ENCODE data around the gene THSD7B.
"Not testable (repeated sequence)": the region's sequence is repeated elsewhere in the genome, so short reads cannot be mapped to it uniquely, and the experiment has no call there.

THSD7B gene, protein sequence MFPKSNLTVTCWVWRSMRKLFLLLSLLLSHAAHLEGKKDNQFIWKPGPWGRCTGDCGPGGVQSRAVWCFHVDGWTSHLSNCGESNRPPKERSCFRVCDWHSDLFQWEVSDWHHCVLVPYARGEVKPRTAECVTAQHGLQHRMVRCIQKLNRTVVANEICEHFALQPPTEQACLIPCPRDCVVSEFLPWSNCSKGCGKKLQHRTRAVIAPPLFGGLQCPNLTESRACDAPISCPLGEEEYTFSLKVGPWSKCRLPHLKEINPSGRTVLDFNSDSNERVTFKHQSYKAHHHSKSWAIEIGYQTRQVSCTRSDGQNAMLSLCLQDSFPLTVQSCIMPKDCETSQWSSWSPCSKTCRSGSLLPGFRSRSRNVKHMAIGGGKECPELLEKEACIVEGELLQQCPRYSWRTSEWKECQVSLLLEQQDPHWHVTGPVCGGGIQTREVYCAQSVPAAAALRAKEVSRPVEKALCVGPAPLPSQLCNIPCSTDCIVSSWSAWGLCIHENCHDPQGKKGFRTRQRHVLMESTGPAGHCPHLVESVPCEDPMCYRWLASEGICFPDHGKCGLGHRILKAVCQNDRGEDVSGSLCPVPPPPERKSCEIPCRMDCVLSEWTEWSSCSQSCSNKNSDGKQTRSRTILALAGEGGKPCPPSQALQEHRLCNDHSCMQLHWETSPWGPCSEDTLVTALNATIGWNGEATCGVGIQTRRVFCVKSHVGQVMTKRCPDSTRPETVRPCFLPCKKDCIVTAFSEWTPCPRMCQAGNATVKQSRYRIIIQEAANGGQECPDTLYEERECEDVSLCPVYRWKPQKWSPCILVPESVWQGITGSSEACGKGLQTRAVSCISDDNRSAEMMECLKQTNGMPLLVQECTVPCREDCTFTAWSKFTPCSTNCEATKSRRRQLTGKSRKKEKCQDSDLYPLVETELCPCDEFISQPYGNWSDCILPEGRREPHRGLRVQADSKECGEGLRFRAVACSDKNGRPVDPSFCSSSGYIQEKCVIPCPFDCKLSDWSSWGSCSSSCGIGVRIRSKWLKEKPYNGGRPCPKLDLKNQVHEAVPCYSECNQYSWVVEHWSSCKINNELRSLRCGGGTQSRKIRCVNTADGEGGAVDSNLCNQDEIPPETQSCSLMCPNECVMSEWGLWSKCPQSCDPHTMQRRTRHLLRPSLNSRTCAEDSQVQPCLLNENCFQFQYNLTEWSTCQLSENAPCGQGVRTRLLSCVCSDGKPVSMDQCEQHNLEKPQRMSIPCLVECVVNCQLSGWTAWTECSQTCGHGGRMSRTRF (N-terminal part only)

GRCh38 chr2:136765256-136766072, at the start of gene THSD7B:
Gene THSD7B, plus strand, starts transcription at chr2:136765545. Its CDS starts 116,634 bp downstream, at chr2:136882179.
- peak; percentile 5 for DNase-seq (ENCODE audit: low spot score)

- DNase-seq (ENCODE audit: low spot score) = no peak
Observed at GRCh38 chr2:136718273-136718672, 47.1 kb upstream of the THSD7B start.

- no peak for DNase-seq (ENCODE audit: low spot score)
Observed at GRCh38 chr2:136727973-136728699, 37.2 kb upstream of the THSD7B start.

DNA sequence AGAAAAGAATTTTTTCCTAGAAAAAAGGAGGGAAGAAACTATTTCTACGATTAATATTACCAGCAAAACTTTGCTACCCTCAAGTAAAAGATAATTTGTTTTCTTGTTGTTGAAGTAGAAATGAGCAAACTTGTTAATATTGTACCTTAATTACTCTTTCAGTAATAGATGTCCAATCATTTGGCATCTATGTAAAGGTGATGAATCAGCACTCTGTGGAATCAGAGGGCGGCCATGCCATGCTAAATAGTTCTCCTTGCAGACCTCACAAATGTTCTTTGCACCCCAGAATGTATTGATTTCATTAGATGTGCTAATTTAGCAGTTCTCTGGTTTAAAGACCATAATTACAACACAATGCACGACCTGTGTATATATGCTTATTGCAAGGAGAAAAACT, 29.1 kb upstream of the THSD7B start:
- DNase-seq (ENCODE audit: low spot score) = no peak

- no peak for DNase-seq (ENCODE audit: low spot score)
Observed at GRCh38 chr2:136738044-136738443, 27.3 kb upstream of the THSD7B start.

DNA sequence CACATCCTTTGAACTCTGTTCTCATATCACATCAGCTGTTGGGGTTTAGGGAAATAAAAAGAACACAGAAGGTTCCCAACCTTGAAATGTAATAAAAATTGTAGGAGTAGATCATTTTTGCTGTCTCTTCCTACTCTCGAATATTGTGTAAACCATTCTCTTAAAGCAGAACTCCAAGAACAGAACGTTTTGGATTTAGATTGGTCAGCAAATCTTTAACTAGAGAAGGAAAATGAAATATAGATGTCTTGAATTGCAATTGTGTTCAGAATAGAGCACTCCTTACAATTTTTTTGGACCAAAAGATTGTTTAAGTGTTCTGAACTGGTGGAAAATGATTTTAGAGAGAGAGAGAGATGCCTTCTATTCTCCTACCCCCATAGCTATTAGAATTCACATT, 23.9 kb upstream of the THSD7B start:
- no peak for DNase-seq (ENCODE audit: low spot score)

DNA sequence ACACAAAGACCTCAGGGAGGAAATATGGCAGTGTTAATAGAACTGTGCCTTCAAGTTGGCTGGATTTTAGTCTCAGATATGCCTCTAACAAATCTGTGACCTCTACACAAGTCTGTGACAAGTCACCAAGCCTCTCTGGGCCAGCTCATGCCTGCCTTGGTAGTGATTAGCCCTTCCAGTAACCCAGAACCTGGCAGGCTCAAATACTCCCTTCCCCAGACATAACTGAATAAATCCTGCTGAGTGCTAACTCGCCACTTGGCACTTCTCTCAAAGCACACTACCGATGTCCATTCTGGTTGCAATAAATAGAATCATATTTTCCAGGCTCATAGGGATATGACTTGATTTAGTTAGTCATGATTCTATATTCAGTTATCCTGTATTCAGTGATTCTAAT, 15.3 kb upstream of the THSD7B start:
- DNase-seq (ENCODE audit: low spot score) = no peak

DNA sequence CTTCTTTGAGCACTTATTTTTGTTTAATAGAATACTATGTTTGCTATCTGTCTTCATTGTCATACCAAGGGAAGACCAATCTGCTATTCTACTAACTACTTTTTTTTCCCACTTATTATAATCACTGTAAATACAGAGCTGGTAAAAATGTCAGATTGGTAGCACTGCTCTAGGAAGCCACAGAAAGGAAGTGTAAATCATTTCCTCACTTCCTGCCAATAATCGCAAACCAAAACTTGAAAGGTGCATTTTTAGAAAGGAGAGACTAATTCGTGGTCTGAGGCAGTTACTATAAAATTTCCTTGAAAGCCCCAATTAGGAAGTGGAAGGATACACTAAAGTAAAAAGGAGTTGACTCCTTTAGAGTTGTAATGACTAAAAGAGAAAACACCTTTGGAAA, 13.9 kb upstream of the THSD7B start:
- DNase-seq (ENCODE audit: low spot score) = no peak

- not testable (repeated sequence) for DNase-seq (ENCODE audit: low spot score)
Observed at GRCh38 chr2:136758504-136758903, 6.8 kb upstream of the THSD7B start.

GRCh38 chr2:136764452-136765255, 691 bp upstream of the THSD7B start:
- DNase-seq (ENCODE audit: low spot score) = no peak

DNA sequence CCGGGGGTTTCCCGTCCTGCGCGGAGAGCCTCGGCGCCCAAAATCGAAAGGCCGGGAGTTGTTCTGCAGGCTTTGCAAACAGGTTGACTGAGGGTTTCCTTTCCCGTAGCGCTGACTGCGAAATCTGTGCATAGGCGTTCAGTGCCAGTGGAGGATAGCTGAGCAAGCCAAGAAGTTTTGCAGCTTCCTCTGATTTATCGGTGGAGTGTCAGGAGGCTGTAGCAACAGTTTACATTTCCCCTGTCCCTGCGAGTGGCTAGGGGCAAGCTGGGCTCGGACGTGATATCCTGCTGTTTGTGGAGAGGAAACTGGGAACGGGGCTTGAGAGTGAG, 694 bp downstream of the THSD7B start:
- no peak for DNase-seq (ENCODE audit: low spot score)

- DNase-seq (ENCODE audit: low spot score) = no peak
Observed at GRCh38 chr2:136767030-136767429, 1.7 kb downstream of the THSD7B start.

GRCh38 chr2:136769871-136770270, 4.5 kb downstream of the THSD7B start:
- no peak for DNase-seq (ENCODE audit: low spot score)

DNA sequence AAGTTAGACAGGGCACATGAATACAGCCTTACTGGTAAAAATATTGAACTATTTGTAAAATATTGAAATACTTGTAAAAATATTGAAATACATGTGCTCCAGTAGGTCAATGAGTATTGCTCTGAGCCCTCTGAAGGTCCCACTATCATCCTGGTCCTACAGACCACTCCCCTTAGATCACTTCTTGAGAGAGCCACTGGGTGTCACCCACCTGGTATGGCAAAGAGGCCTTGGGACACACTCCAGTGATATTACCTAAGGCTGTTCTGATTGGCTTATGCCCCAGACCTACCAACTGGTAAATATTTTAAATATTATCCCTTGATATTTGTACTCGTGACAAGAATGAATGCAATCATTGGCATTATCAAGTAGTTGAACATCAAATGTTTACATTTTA, 5.0 kb downstream of the THSD7B start:
- no peak for DNase-seq (ENCODE audit: low spot score)

DNA sequence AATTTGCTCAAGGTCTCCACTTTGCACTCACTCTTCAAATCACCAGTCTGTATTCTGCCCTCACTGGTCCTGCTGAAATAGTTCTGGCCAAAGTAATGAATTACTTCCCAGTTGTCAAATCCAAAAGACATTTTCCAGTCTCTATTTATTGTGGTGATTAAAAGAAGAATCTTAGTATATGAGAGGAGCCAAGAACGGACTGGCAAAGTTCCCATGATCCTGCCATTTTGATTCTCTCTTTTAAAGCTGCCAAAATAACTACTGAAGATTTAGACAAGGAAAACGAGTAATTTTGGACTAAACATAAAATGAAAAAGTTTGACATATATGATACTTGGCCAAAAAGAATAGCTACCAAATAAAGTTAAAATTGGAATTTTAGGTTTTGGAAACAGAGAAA, 12.0 kb downstream of the THSD7B start:
- DNase-seq (ENCODE audit: low spot score) = no peak

DNA sequence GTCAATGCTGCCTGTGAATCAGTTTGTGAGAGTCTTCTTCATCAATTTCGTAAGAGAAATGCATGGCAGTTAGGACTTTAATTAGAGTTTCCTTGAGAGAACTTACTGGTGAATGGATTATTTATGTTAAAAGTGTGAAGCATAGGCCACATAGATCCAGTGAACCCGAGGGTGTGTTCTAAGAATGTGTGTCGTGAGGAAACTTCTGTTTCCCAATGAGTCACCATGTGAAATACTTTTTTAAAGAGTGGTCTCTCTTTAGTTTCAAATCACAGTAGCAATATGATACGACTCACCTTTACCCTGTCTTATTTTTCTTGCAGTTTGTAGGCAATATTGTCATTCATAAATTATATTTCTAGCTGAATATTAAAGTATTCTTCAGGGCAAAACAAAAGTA, 18.5 kb downstream of the THSD7B start:
- no peak for DNase-seq (ENCODE audit: low spot score)

- DNase-seq (ENCODE audit: low spot score) = no peak
Observed at GRCh38 chr2:136785215-136785614, 19.9 kb downstream of the THSD7B start.

- DNase-seq (ENCODE audit: low spot score) = no peak
Observed at GRCh38 chr2:136787970-136788369, 22.6 kb downstream of the THSD7B start.

DNA sequence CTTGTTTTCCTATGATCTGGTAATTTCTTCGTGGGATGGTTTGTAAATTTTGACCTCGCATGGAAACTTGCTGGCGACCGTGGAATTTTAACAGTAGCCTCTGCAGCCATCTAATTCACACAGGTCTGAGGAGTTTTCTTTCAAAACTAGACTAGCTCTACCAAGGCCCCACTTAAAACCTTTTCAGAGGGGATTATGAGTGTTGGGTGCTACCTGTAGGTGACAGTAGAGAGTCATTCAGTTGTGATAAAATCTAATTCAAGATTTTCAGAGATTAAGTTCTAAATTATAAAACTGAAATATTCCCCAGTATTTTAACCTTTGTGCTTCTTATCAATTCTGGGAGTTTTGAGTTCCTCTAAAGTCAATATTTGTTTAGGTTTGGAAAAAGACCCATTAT, 31.0 kb downstream of the THSD7B start:
- DNase-seq (ENCODE audit: low spot score) = no peak

GRCh38 chr2:136798766-136799165, 33.4 kb downstream of the THSD7B start:
- DNase-seq (ENCODE audit: low spot score) = no peak

Measured in germinal center (tissue), 1 donor.